HL-60 (cell line): Measurements from ENCODE around the gene BEST2.

Experiments
- DNase-seq, 2 experiments: peaks; one replicate each; pipeline ENCODE4 v3.0.0-alpha.2; 2010 to 2020; ENCODE audit warnings: low read depth in 1 of 2, low spot score in 1 of 2
- H3K27ac ChIP-seq: fragments of 250-450 bp; sonication (Bioruptor Pico); replicated peaks from 2 replicates; pipeline ENCODE4 v1.5.1; 2020; ENCODE audit warnings: mild to moderate bottlenecking, moderate library complexity
- H3K27me3 ChIP-seq: fragments of 250-450 bp; sonication (Bioruptor Pico); 2 replicates; pipeline ENCODE4 v1.5.1; 2021; ENCODE audit warnings: mild to moderate bottlenecking, moderate library complexity; ENCODE audit not compliant: insufficient read depth, poor library complexity, severe bottlenecking
- H3K4me3 ChIP-seq: replicated peaks from 2 replicates; pipeline ENCODE4 v1.5.1; 2011; ENCODE audit warnings: mild to moderate bottlenecking, control low read depth, low read length; ENCODE audit not compliant: insufficient read depth
- CTCF ChIP-seq: IDR thresholded peaks from one replicate; pipeline ENCODE4 v1.5.1; 2011; ENCODE audit warnings: low read length, control low read depth, inconsistent platforms; ENCODE audit not compliant: insufficient read depth
- GABPA ChIP-seq: IDR thresholded peaks from 2 replicates; pipeline ENCODE4 v1.6.1; 2012; ENCODE audit warnings: low read depth
- POLR2AphosphoS5 ChIP-seq: IDR thresholded peaks from 2 replicates; pipeline ENCODE4 v1.6.1; 2012; ENCODE audit warnings: low read depth
- REST ChIP-seq: IDR thresholded peaks from 2 replicates; pipeline ENCODE4 v1.6.1; 2012; ENCODE audit warnings: low read depth; ENCODE audit not compliant: insufficient replicate concordance
- SPI1 ChIP-seq: IDR thresholded peaks from 2 replicates; pipeline ENCODE4 v1.6.1; 2012; ENCODE audit warnings: low read depth, mild to moderate bottlenecking, borderline replicate concordance

Gene BEST2

DNA sequence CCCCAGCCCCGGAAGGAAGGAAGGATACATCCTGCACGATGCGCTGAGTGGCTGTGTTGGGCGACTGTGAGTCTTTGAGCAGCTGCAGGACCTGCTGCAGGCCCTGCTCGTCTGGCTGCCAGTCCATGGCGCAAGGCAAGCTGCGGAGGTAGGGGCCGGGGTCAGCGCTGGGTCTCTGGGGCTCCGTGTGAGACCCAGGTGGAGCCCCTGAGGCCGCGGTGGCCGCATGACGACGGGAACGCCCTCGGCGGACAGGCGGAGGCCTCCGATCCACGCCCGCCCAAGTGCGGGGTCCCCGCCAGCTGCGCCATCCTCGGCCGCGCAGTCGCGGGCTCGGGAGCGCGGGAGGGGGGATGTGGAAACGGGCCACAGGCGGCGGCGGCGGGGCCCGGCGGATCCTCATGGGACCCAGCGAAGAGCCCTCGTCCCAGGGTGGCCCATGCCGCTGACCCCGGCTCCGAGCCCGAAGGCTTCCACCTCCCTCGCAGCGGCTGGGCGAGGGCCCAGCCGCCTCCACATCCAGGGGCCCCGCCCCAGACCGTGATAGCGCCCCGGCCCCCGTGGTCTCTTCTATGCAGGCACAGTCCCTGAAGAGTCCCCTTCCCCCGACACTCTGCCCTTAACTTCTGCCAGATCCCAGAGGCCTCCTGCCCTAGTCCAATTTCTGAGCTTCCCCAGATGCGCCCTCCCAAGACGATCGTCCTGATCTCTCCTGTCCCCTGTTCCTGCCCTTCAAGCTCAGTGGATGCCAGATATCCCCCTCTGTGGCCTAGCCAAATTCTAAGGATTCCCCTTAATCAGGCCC is 30.5 kb upstream of the BEST2 start:
- Histone ChIP-seq H3K27me3 (no peaks in the 10 kb centered on the region), H3K4me3 (peak overlapping the region; percentile 88), H3K27ac (peak overlapping the region; percentile 93)
- TF ChIP-seq SPI1, result no peak
- TF ChIP-seq POLR2AphosphoS5, result no peak
- TF ChIP-seq CTCF, result no peak
- no peak for TF ChIP-seq REST
- TF ChIP-seq GABPA, result no peak
- DNase-seq, result no peak

- Histone ChIP-seq H3K27me3 (no peaks in the 10 kb centered on the region), H3K27ac (peak overlapping the region; percentile 93), H3K4me3 (peak overlapping the region; percentile 88)
- TF ChIP-seq SPI1 (no peak), CTCF (no peak), GABPA (no peak), POLR2AphosphoS5 (no peak), REST (no peak)
- DNase-seq, result peak; percentile 34 to 72
These were observed 29.7 kb upstream of the BEST2 start for GRCh38 chr19:12721656-12722565.

DNA sequence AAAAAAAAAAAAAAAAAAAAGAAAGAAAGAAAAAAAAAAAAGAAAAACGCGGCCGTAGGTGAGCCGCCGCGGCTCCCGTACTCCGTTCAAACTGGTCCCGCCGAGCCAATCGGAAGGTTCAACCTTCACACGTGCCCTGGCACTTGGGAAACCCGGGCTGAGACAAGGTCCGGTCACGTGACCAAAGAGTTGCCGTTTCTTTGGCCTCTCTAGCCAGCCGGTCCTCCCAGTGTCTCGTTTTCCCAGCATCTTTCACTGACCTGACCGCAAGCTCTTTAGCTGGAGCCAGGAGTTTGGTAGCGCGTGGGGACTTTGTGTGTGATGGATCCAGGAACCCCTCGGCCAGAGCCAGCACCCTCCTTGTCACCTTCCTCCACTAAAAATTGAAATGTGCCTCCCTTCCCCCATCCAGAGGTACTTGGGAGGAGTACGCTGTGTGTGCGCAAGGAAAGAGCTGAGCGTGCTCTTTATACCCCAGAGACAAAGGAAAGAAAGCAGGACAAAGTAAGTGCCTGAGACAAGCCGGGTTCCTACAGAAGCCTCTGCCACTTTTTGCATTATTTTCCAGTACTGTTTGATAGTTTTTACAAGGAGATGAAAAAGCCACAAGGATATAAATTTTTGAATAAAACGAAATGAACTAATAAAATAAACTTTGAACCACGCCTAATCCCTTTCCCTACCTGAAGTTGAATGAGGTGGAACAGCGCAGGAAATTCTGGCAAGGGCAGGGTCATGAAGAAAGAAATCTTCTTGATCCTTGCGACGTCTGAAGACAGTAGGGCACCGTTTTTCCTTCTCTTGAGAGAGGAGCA is 28.8 kb upstream of the BEST2 start:
- Histone ChIP-seq H3K27ac (peak overlapping the region; percentile 93), H3K27me3 (no peaks in the 10 kb centered on the region), H3K4me3 (peak overlapping the region; percentile 88)
- peak; percentile 99 for DNase-seq
- TF ChIP-seq GABPA (peak; percentile 64), SPI1 (no peak), POLR2AphosphoS5 (peak; percentile 57; the same call in 1 of the 2 replicates)
